Measurements from ENCODE around the gene OPCML. TPM values are rescaled to one million over a fixed set of nuclear protein-coding genes. Genes with fewer than 3 reads are reported as not detected.

Gene OPCML
- total RNA-seq, 1 donor from 2014 or later: 1.7 TPM

DNA sequence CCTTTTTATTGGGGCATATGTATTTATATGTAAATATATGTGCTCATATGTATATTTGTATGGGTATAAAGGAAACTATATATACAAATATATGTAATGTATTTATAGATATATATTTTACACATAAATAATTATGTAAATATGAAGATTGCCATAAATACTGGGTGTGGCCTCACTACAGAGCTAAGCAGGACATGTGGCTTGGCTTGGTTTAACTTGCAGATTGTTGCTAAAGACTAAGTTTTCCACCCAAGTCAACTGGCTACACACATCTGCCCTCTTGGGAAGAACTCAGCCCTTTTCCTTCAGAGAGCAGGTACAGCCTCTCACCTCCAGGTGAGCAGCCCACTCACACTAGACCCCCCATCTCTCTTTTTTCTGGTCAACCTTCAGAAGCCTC, 315.5 kb downstream of the OPCML start:
- no peaks in the 10 kb centered on the region for H3K9me3 Mint-ChIP-seq (ENCODE audit: low read depth)
- TF ChIP-seq, protein P1, sequence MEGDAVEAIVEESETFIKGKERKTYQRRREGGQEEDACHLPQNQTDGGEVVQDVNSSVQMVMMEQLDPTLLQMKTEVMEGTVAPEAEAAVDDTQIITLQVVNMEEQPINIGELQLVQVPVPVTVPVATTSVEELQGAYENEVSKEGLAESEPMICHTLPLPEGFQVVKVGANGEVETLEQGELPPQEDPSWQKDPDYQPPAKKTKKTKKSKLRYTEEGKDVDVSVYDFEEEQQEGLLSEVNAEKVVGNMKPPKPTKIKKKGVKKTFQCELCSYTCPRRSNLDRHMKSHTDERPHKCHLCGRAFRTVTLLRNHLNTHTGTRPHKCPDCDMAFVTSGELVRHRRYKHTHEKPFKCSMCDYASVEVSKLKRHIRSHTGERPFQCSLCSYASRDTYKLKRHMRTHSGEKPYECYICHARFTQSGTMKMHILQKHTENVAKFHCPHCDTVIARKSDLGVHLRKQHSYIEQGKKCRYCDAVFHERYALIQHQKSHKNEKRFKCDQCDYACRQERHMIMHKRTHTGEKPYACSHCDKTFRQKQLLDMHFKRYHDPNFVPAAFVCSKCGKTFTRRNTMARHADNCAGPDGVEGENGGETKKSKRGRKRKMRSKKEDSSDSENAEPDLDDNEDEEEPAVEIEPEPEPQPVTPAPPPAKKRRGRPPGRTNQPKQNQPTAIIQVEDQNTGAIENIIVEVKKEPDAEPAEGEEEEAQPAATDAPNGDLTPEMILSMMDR (IDR thresholded peaks at IDR 0.05; ENCODE audit: unreplicated experiment): no peak
- H3K36me3 Mint-ChIP-seq (ENCODE audit: insufficient read depth): no peaks in the 10 kb centered on the region
- DNase-seq (ENCODE audit: low spot score, unreplicated experiment): no peak
- no peak overlapping the region for H3K27ac Mint-ChIP-seq
- H3K4me1 Mint-ChIP-seq (ENCODE audit: low read depth): no peaks in the 10 kb centered on the region
- H3K4me3 Mint-ChIP-seq (ENCODE audit: low read depth): no peak overlapping the region
- H3K27me3 Mint-ChIP-seq: peaks cover 32% of the 10 kb centered on the region

DNA sequence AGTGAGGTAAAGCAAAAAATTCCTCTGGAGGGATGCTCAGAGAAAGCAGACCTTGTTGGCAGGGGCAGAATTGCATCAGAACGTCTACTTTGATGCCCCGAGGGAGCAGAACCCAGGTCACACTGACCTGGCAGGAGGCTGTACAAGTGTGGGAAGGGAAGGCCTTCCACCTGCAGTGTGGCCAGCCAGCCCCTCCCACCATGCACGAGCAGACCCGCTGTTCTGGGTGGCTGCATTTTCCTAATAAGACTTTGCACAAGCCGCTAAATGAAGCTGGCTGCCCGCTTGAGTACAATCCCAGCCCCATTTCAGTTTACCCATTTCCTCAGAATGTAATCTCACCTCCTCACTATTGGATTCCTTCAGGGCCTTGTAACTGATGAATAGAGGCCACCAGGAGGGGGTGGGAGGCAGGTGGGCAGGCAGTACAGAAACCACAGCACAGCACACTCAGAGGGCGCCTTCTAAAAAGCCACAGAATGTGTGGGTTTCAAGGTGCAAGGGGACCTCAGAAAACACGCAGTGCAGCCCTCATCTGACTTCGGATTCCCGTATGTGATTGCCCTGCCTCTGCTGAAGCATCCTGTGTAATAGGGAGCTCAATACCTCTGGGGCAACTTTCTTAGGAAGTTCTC, 316.6 kb downstream of the OPCML start:
- Mint-ChIP-seq H3K27ac (no peak overlapping the region), H3K4me3 (ENCODE audit: low read depth) (no peak overlapping the region), H3K27me3 (peaks cover 33% of the 10 kb centered on the region), H3K4me1 (ENCODE audit: low read depth) (no peaks in the 10 kb centered on the region), H3K36me3 (ENCODE audit: insufficient read depth) (no peaks in the 10 kb centered on the region), H3K9me3 (ENCODE audit: low read depth) (no peaks in the 10 kb centered on the region)
- TF ChIP-seq, protein P1 (IDR thresholded peaks at IDR 0.05; ENCODE audit: unreplicated experiment): no peak
- no peak for DNase-seq (ENCODE audit: low spot score, unreplicated experiment)

DNA sequence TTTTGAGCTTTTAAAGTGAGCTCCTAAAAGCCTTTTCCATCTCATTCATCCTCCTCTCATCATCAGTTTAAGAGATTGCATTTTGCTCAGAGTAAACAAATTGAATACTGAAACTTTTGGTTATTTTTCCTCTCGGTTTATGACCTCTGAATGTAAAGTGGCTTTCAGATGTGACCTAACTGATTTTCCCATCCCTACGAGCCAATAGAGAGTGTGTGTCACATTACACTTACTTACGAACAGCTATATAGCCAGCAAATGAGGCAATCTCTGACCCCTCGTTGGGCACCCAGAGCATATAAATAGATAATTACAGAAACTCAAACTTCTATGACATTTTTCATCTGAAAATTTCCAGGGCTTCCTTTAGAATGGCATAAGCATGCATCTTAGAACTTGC, 317.7 kb downstream of the OPCML start:
- TF ChIP-seq, protein P1 (IDR thresholded peaks at IDR 0.05; ENCODE audit: unreplicated experiment): no peak
- no peak overlapping the region for H3K27ac Mint-ChIP-seq
- H3K27me3 Mint-ChIP-seq: peaks cover 37% of the 10 kb centered on the region
- no peaks in the 10 kb centered on the region for H3K36me3 Mint-ChIP-seq (ENCODE audit: insufficient read depth)
- H3K9me3 Mint-ChIP-seq (ENCODE audit: low read depth): no peaks in the 10 kb centered on the region
- no peaks in the 10 kb centered on the region for H3K4me1 Mint-ChIP-seq (ENCODE audit: low read depth)
- no peak for DNase-seq (ENCODE audit: low spot score, unreplicated experiment)
- H3K4me3 Mint-ChIP-seq (ENCODE audit: low read depth): no peak overlapping the region

DNA sequence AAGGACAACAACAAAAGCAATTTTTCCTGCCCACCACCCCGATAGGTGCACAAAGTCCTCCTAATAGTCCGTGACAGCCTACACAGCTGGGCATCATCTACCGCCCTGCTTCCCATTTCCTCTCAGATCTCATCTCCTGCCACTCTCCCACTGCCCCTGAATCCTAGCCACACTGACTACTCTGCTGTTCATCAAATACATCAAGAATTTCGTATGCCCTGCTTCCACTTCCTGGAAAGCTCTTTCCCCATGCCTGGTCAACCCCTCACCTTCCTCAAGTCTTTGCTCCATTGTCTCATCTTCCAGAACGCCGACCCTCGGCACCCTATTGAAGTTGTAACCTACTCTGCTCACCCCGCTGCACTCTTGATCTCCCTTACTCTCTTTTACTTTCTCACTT, 320.1 kb downstream of the OPCML start:
- H3K4me1 Mint-ChIP-seq (ENCODE audit: low read depth): no peaks in the 10 kb centered on the region
- H3K36me3 Mint-ChIP-seq (ENCODE audit: insufficient read depth): no peaks in the 10 kb centered on the region
- H3K27ac Mint-ChIP-seq: no peak overlapping the region
- no peak overlapping the region for H3K4me3 Mint-ChIP-seq (ENCODE audit: low read depth)
- peaks cover 42% of the 10 kb centered on the region for H3K27me3 Mint-ChIP-seq
- no peak for DNase-seq (ENCODE audit: low spot score, unreplicated experiment)
- TF ChIP-seq, protein P1 (IDR thresholded peaks at IDR 0.05; ENCODE audit: unreplicated experiment): no peak
- H3K9me3 Mint-ChIP-seq (ENCODE audit: low read depth): no peaks in the 10 kb centered on the region

DNA sequence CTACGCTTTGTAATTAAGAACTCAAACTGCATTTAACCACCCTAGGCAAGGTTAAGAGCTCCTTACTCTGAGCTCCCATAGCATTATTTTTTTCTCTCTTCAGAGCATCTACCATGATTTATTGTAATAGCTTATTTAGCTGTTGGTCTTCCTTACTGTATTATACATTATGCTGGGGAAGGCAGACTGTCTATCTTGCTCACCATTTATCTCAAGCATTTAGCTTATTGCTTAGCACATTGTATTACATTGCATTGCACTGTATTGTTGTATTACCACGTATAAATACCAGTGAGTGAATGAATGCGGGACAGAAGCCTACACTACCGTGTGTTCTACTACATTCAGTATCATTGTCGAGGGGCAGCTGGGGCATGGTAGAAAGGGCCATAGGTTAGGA, 324.3 kb downstream of the OPCML start:
- no peaks in the 10 kb centered on the region for H3K4me1 Mint-ChIP-seq (ENCODE audit: low read depth)
- TF ChIP-seq, protein P1 (IDR thresholded peaks at IDR 0.05; ENCODE audit: unreplicated experiment): no peak
- H3K9me3 Mint-ChIP-seq (ENCODE audit: low read depth): no peaks in the 10 kb centered on the region
- H3K27me3 Mint-ChIP-seq: peaks cover 31% of the 10 kb centered on the region
- no peak for DNase-seq (ENCODE audit: low spot score, unreplicated experiment)
- no peak overlapping the region for H3K4me3 Mint-ChIP-seq (ENCODE audit: low read depth)
- no peaks in the 10 kb centered on the region for H3K36me3 Mint-ChIP-seq (ENCODE audit: insufficient read depth)
- H3K27ac Mint-ChIP-seq: no peak overlapping the region
